T47D (cell line): Measurements from ENCODE around the gene MRPL34.

Experiments used
- DNase-seq, 2 experiments: peaks; one replicate each; pipeline versions ENCODE4 v3.0.0 to v3.0.0-alpha.2; 2011 to 2012; ENCODE audit warnings: low read depth in 1 of 2, low spot score in 1 of 2
- JUND ChIP-seq: IDR thresholded peaks from 2 replicates; pipeline ENCODE4 v1.6.1; 2012; ENCODE audit warnings: low read depth
- in situ Hi-C: cut with HindIII; loops from 2 replicates; pipeline ENCODE4 v1.10.0; 2016; ENCODE audit warnings: low sequenced_read_pairs, low pct_unique_long_range_greater_than_20kb

Gene MRPL34

DNA sequence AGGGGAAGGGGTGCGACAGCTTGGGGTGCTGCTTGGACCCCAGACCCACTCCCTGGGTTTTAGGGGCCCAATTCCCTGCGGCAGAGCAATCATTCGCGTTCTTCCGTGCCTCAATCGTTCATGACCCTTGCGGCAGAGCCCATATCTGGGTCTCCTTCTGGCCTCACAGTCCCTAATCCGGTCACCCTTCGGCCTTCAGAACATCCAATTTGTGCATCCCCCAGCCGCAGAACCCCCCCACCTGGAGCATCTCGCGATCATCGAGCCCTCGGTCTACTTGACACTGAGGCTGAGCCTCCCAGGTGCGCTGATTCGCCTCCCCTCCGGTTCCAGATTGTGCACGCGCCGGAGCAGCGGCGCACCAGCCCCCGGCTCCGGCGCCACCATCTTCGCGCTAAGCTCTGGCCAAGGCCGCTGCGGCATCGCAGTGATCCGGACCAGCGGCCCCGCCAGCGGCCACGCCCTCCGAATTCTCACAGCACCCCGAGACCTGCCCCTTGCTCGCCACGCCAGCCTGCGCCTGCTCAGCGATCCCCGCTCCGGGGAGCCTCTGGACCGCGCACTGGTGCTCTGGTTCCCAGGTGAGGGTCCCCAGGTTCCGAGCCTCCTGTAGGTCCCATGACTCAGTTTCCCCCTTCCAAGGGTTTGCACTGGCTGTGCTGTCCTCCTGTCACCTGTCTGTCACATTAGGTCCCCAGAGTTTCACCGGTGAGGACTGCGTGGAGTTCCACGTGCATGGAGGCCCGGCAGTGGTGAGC, 32.2 kb downstream of the MRPL34 start:
- no peak for TF ChIP-seq JUND
- in situ Hi-C loops = no loop called here
- peak in 1 of 2 experiments; percentile 39 for DNase-seq

DNA sequence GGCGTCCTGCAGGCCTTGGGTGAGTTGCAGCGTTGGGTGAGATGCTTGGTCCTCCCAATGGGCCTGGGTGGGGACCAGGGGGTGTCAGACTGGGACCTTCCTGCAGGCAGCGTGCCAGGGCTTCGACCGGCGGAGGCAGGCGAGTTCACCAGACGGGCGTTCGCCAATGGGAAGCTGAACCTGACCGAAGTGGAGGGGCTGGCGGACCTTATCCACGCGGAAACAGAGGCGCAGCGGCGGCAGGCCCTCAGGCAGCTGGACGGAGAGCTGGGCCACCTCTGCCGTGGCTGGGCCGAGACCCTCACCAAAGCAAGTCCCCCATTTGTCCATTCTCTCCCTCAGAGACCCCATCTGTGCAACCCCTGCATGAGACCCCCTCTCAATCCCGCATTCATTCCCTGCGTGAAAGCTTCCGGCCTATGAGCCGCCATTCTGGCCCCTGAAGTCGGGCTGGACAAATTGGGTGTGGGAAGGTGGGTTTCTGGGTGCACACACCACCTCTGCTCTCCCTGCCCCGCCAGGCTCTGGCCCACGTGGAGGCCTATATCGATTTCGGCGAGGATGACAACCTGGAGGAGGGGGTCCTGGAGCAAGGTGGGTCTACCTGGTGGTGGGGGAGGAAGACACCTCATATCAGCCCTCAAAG, 32.9 kb downstream of the MRPL34 start:
- no peak for DNase-seq
- TF ChIP-seq JUND = no peak
- in situ Hi-C loops = no loop called here

DNA sequence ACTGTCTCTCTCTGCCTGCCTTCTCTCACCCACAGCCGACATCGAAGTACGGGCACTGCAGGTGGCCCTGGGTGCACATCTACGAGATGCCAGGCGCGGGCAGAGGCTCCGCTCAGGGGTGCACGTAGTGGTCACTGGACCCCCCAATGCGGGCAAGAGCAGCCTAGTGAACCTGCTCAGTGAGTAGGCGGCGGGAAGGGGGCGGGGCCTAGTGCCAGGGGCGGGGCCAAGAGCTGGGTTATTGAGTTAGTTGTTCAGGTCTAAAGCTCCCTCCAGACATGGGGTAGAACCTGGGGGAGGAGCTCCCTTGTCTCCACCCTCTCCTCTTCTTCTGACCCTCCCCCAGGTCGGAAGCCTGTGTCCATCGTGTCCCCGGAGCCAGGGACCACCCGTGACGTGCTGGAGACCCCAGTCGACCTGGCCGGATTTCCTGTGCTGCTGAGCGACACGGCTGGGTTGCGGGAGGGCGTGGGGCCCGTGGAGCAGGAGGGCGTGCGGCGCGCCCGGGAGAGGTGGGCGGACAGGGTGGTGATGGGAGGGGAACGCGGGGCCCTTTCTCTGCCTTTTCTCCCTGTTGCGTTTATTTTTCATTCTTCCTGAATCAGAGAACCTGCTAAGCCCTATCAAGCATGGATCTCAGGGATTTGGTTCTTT, 33.5 kb downstream of the MRPL34 start:
- TF ChIP-seq JUND = no peak
- DNase-seq = peak in 1 of 2 experiments; percentile 65
- in situ Hi-C loops = no loop called here

DNA sequence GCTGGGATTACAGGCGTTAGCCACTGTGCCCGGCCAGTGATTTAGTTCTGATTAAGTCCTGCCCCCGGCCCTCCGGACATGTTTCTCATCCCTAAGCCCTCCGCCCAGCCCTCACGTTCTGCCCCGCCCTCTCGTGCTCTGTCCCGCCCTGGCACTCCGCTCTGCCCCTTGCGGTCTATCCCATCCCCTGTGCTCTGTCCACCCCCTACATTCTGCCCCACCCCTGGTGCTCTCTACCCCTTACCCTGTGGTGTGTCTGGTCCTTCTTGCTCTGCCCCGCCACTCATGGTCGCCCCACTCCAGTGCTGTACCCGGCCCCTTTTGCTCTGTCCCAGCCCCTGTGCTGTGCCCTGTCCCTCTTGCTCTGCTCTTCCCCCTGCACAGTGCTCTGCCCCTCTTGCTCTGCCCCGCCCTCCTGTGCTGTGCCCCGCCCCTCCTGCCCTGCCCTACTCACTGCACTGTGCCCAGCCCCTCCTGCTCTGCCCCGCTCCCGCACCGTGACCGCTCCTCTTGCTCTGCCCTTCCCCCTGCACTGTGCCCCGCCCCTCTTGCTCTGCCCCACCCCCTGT, 34.7 kb downstream of the MRPL34 start:
- DNase-seq = peak in 1 of 2 experiments; percentile 63
- in situ Hi-C loops = no loop called here
- no peak for TF ChIP-seq JUND

DNA sequence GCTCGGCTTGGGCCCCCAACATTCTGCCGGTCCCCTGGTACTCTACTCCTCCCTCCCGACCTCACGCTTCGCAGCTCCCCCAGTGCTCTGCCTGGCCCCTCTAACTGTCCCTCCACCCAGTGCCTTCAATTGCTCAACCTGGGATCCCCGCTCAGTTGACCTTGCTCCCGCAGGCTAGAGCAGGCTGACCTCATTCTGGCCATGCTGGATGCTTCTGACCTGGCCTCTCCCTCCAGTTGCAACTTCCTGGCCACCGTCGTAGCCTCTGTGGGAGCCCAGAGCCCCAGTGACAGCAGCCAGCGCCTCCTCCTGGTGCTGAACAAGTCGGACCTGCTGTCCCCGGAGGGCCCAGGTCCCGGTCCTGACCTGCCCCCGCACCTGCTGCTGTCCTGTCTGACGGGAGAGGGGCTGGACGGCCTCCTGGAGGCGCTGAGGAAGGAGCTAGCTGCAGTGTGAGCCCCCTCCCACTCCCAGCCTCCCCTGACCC, 35.2 kb downstream of the MRPL34 start:
- TF ChIP-seq JUND = no peak
- DNase-seq = peak in 1 of 2 experiments; percentile 49
- in situ Hi-C loops = no loop called here

DNA sequence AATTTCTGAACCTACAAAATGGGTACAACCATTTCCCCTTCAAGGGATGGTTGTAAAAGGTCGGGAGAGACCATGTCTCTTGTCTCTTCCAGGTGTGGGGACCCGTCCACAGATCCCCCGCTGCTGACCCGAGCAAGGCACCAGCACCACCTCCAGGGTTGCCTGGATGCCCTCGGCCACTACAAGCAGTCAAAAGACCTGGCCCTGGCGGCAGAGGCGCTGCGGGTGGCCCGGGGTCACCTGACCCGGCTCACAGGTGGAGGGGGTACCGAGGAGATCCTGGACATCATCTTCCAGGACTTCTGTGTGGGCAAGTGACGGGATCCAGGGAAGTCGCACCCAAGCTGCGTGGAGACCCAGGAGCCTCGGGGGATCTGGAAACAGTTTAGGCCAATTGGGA, 35.7 kb downstream of the MRPL34 start:
- no peak for DNase-seq
- in situ Hi-C loops = no loop called here
- TF ChIP-seq JUND = no peak

DNA sequence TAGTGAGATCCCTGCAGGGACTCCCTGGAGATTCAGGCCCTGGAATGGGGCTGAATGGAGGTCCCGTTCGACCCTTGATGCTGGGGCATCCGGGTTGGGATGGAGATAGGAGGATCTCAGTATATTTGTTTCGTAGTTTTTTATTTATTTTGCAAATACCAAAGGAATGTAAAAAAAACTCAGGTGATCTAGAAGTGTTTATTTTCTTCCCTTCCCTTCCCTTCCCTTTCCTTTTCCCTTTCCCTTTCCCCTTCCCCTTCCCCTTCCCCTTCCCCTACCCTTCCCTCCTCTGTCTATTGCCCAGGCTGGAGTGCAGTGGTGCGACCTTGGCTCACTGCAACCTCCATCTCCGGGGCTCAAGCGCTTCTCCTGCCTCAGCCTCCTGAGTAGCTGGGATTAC, 36.2 kb downstream of the MRPL34 start:
- no peak for TF ChIP-seq JUND
- in situ Hi-C loops = no loop called here
- no peak for DNase-seq

DNA sequence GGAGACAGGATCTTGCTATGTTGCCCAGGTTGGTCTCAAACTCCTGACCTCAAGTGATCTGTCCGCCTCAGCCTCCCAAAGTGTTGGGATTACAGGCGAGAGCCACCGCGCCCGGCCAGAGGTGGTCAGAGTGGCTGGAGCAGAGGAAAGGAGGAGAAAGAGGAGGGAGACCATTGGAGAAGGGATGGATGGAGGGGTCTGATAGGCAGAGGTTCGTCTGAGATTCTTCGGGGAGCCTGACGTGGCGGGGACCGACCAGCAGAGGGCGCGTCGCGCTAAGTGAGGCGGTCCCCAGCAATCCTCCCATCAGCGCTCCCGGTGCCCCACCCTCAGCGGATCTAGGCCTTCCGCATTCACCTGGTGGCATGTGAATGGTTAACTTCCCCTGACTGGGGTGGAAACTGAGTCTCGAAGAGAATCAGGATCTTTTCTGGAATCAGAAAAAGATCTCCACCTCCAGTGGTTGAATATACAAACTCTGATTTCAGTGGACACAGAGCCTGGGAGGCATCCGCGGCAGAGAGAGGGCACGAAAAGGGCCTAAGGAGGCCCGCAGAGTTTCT, 40.5 kb downstream of the MRPL34 start:
- peak; percentile 59 to 65 for DNase-seq
- no peak for TF ChIP-seq JUND
- in situ Hi-C loops = no loop called here

DNA sequence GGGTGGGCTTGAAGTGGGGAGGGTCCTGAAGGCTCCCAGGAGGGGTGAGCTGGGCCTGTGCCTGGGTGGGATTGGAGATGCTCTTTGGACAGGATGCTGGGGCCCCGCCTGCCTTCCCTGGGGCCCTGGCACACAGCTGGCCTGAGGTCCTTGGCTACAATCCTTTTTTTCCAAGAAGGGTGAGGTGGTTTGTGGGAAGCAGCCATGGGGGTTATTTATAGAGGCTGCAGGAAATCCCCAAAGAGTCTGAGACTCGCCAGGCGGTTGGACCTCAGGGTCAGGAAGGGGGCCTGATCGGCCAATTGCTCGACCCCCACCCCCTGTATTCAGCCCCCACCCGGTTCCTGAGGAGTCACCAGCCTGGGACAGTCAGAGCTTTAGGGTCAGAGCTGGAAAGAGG, 41.7 kb downstream of the MRPL34 start:
- in situ Hi-C loops = no loop called here
- DNase-seq = no peak
- no peak for TF ChIP-seq JUND

DNA sequence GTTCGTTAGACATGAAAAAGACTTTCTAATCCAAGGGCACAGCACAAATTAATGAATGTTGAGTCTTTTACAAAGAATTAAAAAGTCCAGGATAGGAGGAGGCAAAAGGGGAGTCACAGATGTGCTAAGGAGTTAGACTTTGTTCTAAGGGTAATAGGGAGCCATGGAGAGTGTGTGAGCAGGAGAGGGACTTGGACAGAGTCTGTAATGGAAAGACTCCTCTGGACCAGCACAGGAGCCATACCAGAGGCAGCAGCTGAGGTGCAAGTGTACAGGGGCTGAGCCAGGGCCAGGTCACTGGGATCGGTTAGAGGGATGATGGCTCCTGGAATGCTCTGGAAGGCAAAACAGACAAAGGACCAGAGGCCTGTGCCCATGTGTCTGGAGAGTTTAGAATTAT, 42.2 kb downstream of the MRPL34 start:
- in situ Hi-C loops = no loop called here
- no peak for TF ChIP-seq JUND
- no peak for DNase-seq

DNA sequence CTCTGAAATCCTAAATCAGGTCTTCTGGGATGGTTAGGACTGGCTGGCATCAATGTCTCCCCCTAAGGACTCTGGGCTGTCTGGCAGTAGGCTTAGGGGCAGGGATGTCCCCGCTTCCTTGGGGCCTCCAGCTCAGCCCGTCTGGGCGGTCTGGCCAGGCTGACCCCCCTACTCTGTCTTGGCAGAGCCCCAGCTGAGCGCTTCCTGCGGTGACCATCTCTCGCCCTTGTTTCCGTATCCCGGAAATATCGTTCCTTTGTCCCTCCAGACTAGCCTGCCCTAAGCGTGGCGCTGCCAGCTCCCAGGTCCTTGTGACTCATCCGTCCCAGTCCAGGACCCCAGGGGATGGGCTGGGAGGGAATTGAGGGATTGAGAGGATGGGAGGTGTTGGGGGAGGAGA, 43.0 kb downstream of the MRPL34 start:
- no peak for TF ChIP-seq JUND
- in situ Hi-C loops = no loop called here
- no peak for DNase-seq

DNA sequence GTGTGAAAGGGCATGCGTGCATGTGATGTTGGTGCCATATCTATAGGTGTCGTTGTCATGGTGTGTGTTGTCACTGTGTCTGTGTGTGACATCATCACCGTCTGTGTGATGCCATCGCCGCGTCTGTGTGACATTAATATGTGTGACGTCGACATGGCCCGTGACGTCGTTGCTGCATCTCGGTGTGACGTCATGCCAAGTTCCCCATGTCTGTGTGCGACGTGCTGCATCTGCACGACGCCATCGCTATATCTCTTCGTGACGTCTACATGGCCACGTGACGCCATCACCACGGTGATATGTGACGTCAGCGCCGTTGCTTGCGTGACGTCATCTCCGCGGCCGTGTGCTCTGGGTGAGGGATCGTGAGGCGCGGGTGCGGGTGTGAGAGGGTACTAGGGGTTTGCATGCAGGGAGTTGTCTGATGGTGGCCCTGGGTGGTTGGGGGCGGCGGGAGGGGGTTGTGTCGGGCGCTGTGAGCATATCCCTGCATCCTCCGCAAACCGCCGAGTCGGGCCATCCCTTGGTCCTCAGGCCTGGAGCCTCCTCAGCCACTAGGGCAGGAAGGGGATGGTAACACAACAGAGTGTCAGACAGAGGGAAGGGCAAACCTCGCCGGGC, 46.3 kb downstream of the MRPL34 start:
- DNase-seq = no peak
- in situ Hi-C loops = no loop called here
- TF ChIP-seq JUND = no peak
